GM23248 (cell line): ENCODE results near the gene GFM2. TPM values are rescaled to one million over a fixed set of nuclear protein-coding genes. Genes with fewer than 3 reads are reported as not detected.

Experiments
- DNase-seq: peaks from one replicate; pipeline ENCODE4 v3.0.0-alpha.2; 2015
- H2AFZ ChIP-seq: fragments of 200-600 bp; sonication (generic); 2 replicates; pipeline ENCODE4 v1.6.1; 2016; ENCODE audit warnings: antibody characterized with exemption
- H3F3A ChIP-seq: fragments of 200-600 bp; sonication (generic); 2 replicates; pipeline ENCODE4 v1.6.1; 2016; ENCODE audit warnings: mild to moderate bottlenecking, antibody characterized with exemption, mixed run types; ENCODE audit not compliant: insufficient read depth
- H3K27ac ChIP-seq: fragments of 200-600 bp; sonication (generic); 2 replicates; pipeline ENCODE4 v1.5.1; 2016; ENCODE audit warnings: mild to moderate bottlenecking
- H3K27me3 ChIP-seq: fragments of 200-600 bp; sonication (generic); replicated peaks from 2 replicates; pipeline ENCODE4 v1.6.1; 2016; ENCODE audit warnings: mild to moderate bottlenecking; ENCODE audit not compliant: insufficient read depth
- H3K36me3 ChIP-seq: fragments of 200-600 bp; sonication (generic); 2 replicates; pipeline ENCODE4 v1.6.1; 2016; ENCODE audit warnings: low read depth, mild to moderate bottlenecking
- H3K4me1 ChIP-seq: fragments of 200-600 bp; sonication (generic); 2 replicates; pipeline ENCODE4 v1.6.1; 2016; ENCODE audit warnings: mild to moderate bottlenecking; ENCODE audit not compliant: insufficient read depth
- H3K4me2 ChIP-seq: fragments of 200-600 bp; sonication (generic); one replicate; pipeline ENCODE4 v1.6.1; 2016; ENCODE audit warnings: mild to moderate bottlenecking; ENCODE audit not compliant: unreplicated experiment
- H3K4me3 ChIP-seq: fragments of 200-600 bp; sonication (generic); 2 replicates; pipeline ENCODE4 v1.5.1; 2016; ENCODE audit warnings: mild to moderate bottlenecking
- H3K79me2 ChIP-seq: fragments of 200-600 bp; sonication (generic); 2 replicates; pipeline ENCODE4 v1.6.1; 2016; ENCODE audit warnings: mild to moderate bottlenecking; ENCODE audit not compliant: insufficient read depth
- H3K9ac ChIP-seq: fragments of 200-600 bp; sonication (generic); 2 replicates; pipeline ENCODE4 v1.6.1; 2016; ENCODE audit warnings: mild to moderate bottlenecking
- H3K9me2 ChIP-seq: fragments of 200-600 bp; sonication (generic); 2 replicates; pipeline ENCODE4 v1.6.1; 2016; ENCODE audit warnings: mixed run types, mild to moderate bottlenecking, moderate library complexity; ENCODE audit not compliant: insufficient read depth
- H3K9me3 ChIP-seq: fragments of 200-600 bp; sonication (generic); one replicate; pipeline ENCODE4 v1.6.1; 2017; ENCODE audit warnings: low read depth
- H4K20me1 ChIP-seq: fragments of 200-600 bp; sonication (generic); 2 replicates; pipeline ENCODE4 v1.6.0; 2016; ENCODE audit not compliant: insufficient read depth
- EZH2 ChIP-seq: fragments of 200-600 bp; sonication (generic); IDR thresholded peaks from 2 replicates; pipeline ENCODE4 v1.6.1; 2018; ENCODE audit warnings: antibody characterized with exemption, mild to moderate bottlenecking; ENCODE audit not compliant: insufficient read depth, poor library complexity, severe bottlenecking
- EZH2phosphoT487 ChIP-seq: fragments of 200-600 bp; sonication (generic); IDR thresholded peaks from 2 replicates; pipeline ENCODE4 v1.6.1; 2018; ENCODE audit warnings: antibody characterized with exemption, moderate library complexity, mild to moderate bottlenecking, low read depth; ENCODE audit not compliant: insufficient read depth
- WGBS, 2 experiments: methylation state at CpG; one replicate each; pipeline ENCODE4 v1.1.6; 2015 to 2017; ENCODE audit warnings: low lambda C conversion rate in 2 of 2, low coverage in 1 of 2; ENCODE audit errors: missing lambda C conversion rate in 2 of 2; 5-methylcytosine and 5-hydroxymethylcytosine counted together
- in situ Hi-C: fragments of 300-500 bp; cut with MboI; formaldehyde crosslinking; loops from 2 replicates; pipeline ENCODE4 v1.15.0; 2020
- polyA plus RNA-seq: library from polyadenylated mRNA; unstranded; fragments of >200 nt; fragmentation: Nextera tagmentation; extraction: Ambion mirVana; gene quantifications from 2 replicates; pipeline ENCODE4 v1.2.1, GENCODE V29; 2016
- small RNA-seq: library from RNA; depleted of rRNA; stranded (forward); fragments of <200 nt; gene quantifications from one replicate; pipeline ENCODE3, GENCODE V24; 2014; ENCODE audit warnings: low read depth, low replicate concordance
- total RNA-seq: library from RNA; depleted of rRNA; stranded (reverse); fragments of >200 nt; shearing (Covaris generic); gene quantifications from 2 replicates; pipeline ENCODE4 v1.2.3, GENCODE V29; 2014; rRNA removed

GFM2 gene
- total and polyA plus RNA-seq, 2 experiments from 2014 or later = 21.6 to 35.9 TPM

GRCh38 chr5:74672215-74672877 is 94.6 kb downstream of the GFM2 start:
- H3F3A ChIP-seq = no peaks in the 10 kb centered on the region
- 44 to 45% methylated on average over 5 of the region's 5 CpGs for WGBS, 2 experiments
- H3K4me1 ChIP-seq = 0 out of 2 replicates have a peak, but pooled peaks cover 5% of the 10 kb centered on the region
- H3K9me2 ChIP-seq = no peaks in the 10 kb centered on the region
- no peak for TF ChIP-seq EZH2phosphoT487
- TF ChIP-seq EZH2 = no peak
- no peak for DNase-seq
- no peak overlapping the region for H3K27ac ChIP-seq
- H2AFZ ChIP-seq = no peak overlapping the region
- H3K4me2 ChIP-seq = no peak overlapping the region
- no peak overlapping the region for H3K9ac ChIP-seq
- in situ Hi-C loops = loop anchor here (25.0 kb wide), 1 partner anchor 1085 kb away; no protein-coding TSS in a partner anchor
- H3K4me3 ChIP-seq = no peak overlapping the region
- H4K20me1 ChIP-seq = no peaks in the 10 kb centered on the region
- H3K36me3 ChIP-seq = no peaks in the 10 kb centered on the region
- no peaks in the 10 kb centered on the region for H3K9me3 ChIP-seq
- no peaks in the 10 kb centered on the region for H3K79me2 ChIP-seq
- no peaks in the 10 kb centered on the region for H3K27me3 ChIP-seq

Small RNAs within 50 kb of the gene (small RNA-seq; reads per million reads assigned to genes)
- gene RNU6-658P = not detected

Other genes starting within 250 kb of the GFM2 start
- gene ENC1, start 126.4 kb downstream of the GFM2 start, total RNA-seq = 15.3 and 18.5 TPM in 2 replicates
- 14.6 and 15.8 TPM in 2 replicates for gene ENC1, start 126.4 kb downstream of the GFM2 start, polyA plus RNA-seq
- 106 and 109 TPM in 2 replicates for gene HEXB, start 81.9 kb downstream of the GFM2 start, total RNA-seq
- gene HEXB, start 81.9 kb downstream of the GFM2 start, polyA plus RNA-seq = 127 TPM in 2 replicates
- 51.9 and 59.3 TPM in 2 replicates for gene NSA2, start 132 bp upstream of the GFM2 start, total RNA-seq
- gene NSA2, start 132 bp upstream of the GFM2 start, polyA plus RNA-seq = 53.6 and 55.7 TPM in 2 replicates
- 0.22 TPM in 1 of 2 replicates, not detected in the other for gene FAM169A, start 99.3 kb upstream of the GFM2 start, total RNA-seq
- gene FAM169A, start 99.3 kb upstream of the GFM2 start, polyA plus RNA-seq = 0.08 TPM in 1 of 2 replicates, not detected in the other